Activated CD8-positive, alpha-beta memory T cell treated with anti-CD3 and anti-CD28 coated beads for 48 hours (primary cell): ENCODE measurements around the gene FAM156A.
"Not testable (repeated sequence)": the region's sequence is repeated elsewhere in the genome, so short reads cannot be mapped to it uniquely, and the experiment has no call there.

Experiments
- DNase-seq, 3 experiments: peaks; one replicate each; pipeline ENCODE4 v3.0.0-alpha.2; 2020; ENCODE audit warnings: low read depth in 2 of 3, low spot score in 2 of 3

FAM156A gene

GRCh38 chrX:52906072-52906471 lies 52.2 kb downstream of the FAM156A start:
- DNase-seq = not testable (repeated sequence)

- not testable (repeated sequence) for DNase-seq
Measured at GRCh38 chrX:52905531-52905930, 52.8 kb downstream of the FAM156A start.
